PC-9 (cell line): ENCODE data around the gene NUDT1.

Source experiments
- CTCF ChIP-seq: fragments of 200-600 bp; sonication (generic); conservative IDR thresholded peaks from 2 replicates; pipeline ENCODE4 v1.6.1; 2017; ENCODE audit warnings: mixed run types, antibody characterized with exemption, mild to moderate bottlenecking, moderate library complexity
- EZH2 ChIP-seq: fragments of 200-600 bp; sonication (generic); IDR thresholded peaks from 2 replicates; pipeline ENCODE4 v1.8.0; 2017; ENCODE audit warnings: antibody characterized with exemption, low read depth

- no peak for TF ChIP-seq CTCF
- TF ChIP-seq EZH2 = no peak
Observed at GRCh38 chr7:2220506-2220905, 21.5 kb upstream of the NUDT1 start.
